Adrenal gland (tissue), 12 donors: ENCODE measurements around the gene PRICKLE4. TPM values are rescaled to one million over a fixed set of nuclear protein-coding genes. Genes with fewer than 3 reads are reported as not detected.

ENCODE experiments used
- DNase-seq, 7 donors: peaks; one replicate each; pipeline ENCODE4 v3.0.0-alpha.2; 2019 to 2020
- H3K27ac ChIP-seq, 5 donors: fragments of 200-600 bp; sonication (generic) in 4 of 5; 1 replicate in 3 of 5; 2 replicates in 2 of 5; pipeline versions ENCODE4 v1.5.1 to v1.8.0; 2016 to 2020; ENCODE audit warnings: mild to moderate bottlenecking in 1 of 5
- H3K27me3 ChIP-seq: fragments of 200-600 bp; 2 replicates; pipeline ENCODE4 v1.8.0; 2021
- H3K36me3 ChIP-seq, 2 donors: fragments of 200-600 bp; replicated peaks in 1 of 2; 1 replicate in 1 of 2; 2 replicates in 1 of 2; pipeline versions ENCODE4 v1.5.1 to v1.8.0; 2018 to 2022
- H3K4me1 ChIP-seq, 2 donors: fragments of 200-600 bp; replicated peaks in 1 of 2; 1 replicate in 1 of 2; 2 replicates in 1 of 2; pipeline versions ENCODE4 v1.5.1 to v1.8.0; 2018 to 2021
- H3K4me3 ChIP-seq, 4 donors: fragments of 200-600 bp; sonication (generic) in 3 of 4; one replicate each; pipeline ENCODE4 v1.5.1; 2016 to 2018
- H3K9me3 ChIP-seq, 3 donors: fragments of 200-600 bp; sonication (generic) in 1 of 3; replicated peaks in 1 of 3; 1 replicate in 2 of 3; 2 replicates in 1 of 3; pipeline versions ENCODE4 v1.5.1 to v1.8.0; 2016 to 2021
- POLR2A ChIP-seq, 2 donors: fragments of 450-650 bp; IDR thresholded peaks; one replicate each; pipeline ENCODE4 v1.6.1; 2017; ENCODE audit warnings: antibody characterized with exemption in 2 of 2, mild to moderate bottlenecking in 2 of 2, moderate library complexity in 1 of 2
- WGBS, 4 donors: extraction: QIAGEN DNeasy Blood & Tissue Kit in 2 of 4; methylation state at CpG; one replicate each; pipeline versions ENCODE4 v1.1.5 to v1.1.7; 2013 to 2017; 5-methylcytosine and 5-hydroxymethylcytosine counted together
- intact Hi-C, 2 donors: fragments of 100-400 bp; cut with DNase I; formaldehyde crosslinking; loops; one replicate each; pipeline versions ENCODE4 v1.14.1 to v1.15.0; 2022 to 2023
- polyA plus RNA-seq, 3 donors: library from polyadenylated mRNA; stranded (reverse); fragments of 200-250 nt in 2 of 3; fragments of 350-450 nt in 1 of 3; fragmentation: Illumina TruSeq in 1 of 3; extraction: RNeasy Lipid Tissue Mini Kit (QIAGEN cat#74804) in 1 of 3; gene quantifications; one replicate each; pipeline ENCODE4 v1.2.3, GENCODE V29; 2013 to 2014
- total RNA-seq, 9 donors: library from RNA; depleted of rRNA in 4 of 9; stranded (reverse); fragments of >200 nt in 4 of 9; fragments of 120-200 nt in 1 of 9; fragmentation: NEBNext Ultra II Directional in 1 of 9; extraction: Animal tissue kit (Norgen Biotek cat#: 25700) in 1 of 9; gene quantifications; one replicate each; pipeline versions ENCODE4 v1.1.0 to v1.2.4, GENCODE V29; 2013 to 2023
- TF ChIP-seq, protein P1 (sequence below), 6 experiments: fragments of 450-650 bp in 4 of 6; fragments of 200-600 bp in 2 of 6; sonication (generic) in 1 of 6; IDR thresholded peaks; 1 replicate in 5 of 6; 2 replicates in 1 of 6; pipeline versions ENCODE4 v1.5.1 to v1.8.0; 2016 to 2021; ENCODE audit warnings: antibody characterized with exemption in 6 of 6, mild to moderate bottlenecking in 2 of 6, moderate library complexity in 1 of 6
- donor health status: healthy with polysubstance abuse.
- donor health status: Bipolar disorder and iron deficiency.
- donor health status: DM: yes; HTN: yes; CAD: no.
- donor health status: DM: no; HTN: no; CAD: no.
- donor health status: DM: no; HTN: no; CAD: no.
- donor health status: DM: yes; HTN: yes; CAD: no.

Gene PRICKLE4
- total and polyA plus RNA-seq, 12 donors, result 0.28 to 7.1 (median 3.8) TPM; not detected in 2

DNA sequence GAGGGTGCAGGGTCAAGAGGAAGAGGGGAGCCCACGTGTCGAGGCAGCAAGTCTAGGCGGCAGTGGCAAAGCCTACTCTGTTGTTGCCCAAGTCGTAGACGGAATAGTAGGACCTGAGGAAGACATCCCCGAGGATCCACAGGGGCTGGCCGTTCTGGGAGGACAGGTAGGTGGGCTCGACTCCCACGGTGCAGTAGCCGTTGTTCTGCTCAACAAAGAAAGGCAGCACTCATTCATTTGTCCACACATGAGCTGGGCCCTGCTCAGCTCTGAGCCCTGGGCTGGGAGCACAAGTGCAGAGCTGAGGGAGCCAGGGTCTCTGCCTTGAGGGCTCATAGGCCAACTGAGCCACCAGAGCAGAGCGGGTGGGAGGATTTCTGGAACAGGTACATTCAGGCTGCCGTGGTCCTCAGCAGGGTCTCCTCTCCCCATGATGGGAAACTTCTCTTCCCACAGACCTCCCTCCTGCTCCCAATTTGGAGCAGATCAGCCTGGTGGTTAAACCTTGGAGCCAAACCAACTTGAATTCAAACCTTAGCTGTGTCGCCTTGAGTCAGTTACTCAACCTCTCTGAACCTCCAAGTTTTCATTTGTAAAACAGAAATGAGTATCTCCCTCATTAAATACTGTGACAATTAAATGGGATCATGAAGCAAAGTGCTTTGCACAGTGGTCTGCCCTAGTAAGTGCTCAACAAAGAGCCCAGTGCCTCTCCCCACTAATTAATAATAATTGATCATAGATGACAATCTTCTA lies 43.6 kb upstream of the PRICKLE4 start:
- Histone ChIP-seq H3K9me3 (no peaks in the 10 kb centered on the region), H3K36me3 (no peaks in the 10 kb centered on the region), H3K4me3 (no peak overlapping the region), H3K27me3 (no peaks in the 10 kb centered on the region), H3K27ac (no peak overlapping the region), H3K4me1 (peaks cover 10 to 22% of the 10 kb centered on the region in 2 donors)
- DNase-seq, result no peak
- WGBS, 4 donors, result 79 to 85% (median 83%) methylated on average over 10 to 13 of the region's 13 CpGs
- intact Hi-C loops, result no loop called here
- TF ChIP-seq, protein P1, sequence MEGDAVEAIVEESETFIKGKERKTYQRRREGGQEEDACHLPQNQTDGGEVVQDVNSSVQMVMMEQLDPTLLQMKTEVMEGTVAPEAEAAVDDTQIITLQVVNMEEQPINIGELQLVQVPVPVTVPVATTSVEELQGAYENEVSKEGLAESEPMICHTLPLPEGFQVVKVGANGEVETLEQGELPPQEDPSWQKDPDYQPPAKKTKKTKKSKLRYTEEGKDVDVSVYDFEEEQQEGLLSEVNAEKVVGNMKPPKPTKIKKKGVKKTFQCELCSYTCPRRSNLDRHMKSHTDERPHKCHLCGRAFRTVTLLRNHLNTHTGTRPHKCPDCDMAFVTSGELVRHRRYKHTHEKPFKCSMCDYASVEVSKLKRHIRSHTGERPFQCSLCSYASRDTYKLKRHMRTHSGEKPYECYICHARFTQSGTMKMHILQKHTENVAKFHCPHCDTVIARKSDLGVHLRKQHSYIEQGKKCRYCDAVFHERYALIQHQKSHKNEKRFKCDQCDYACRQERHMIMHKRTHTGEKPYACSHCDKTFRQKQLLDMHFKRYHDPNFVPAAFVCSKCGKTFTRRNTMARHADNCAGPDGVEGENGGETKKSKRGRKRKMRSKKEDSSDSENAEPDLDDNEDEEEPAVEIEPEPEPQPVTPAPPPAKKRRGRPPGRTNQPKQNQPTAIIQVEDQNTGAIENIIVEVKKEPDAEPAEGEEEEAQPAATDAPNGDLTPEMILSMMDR (IDR thresholded peaks at IDR 0.05), result no peak
- no peak for TF ChIP-seq POLR2A (IDR thresholded peaks at IDR 0.05)

DNA sequence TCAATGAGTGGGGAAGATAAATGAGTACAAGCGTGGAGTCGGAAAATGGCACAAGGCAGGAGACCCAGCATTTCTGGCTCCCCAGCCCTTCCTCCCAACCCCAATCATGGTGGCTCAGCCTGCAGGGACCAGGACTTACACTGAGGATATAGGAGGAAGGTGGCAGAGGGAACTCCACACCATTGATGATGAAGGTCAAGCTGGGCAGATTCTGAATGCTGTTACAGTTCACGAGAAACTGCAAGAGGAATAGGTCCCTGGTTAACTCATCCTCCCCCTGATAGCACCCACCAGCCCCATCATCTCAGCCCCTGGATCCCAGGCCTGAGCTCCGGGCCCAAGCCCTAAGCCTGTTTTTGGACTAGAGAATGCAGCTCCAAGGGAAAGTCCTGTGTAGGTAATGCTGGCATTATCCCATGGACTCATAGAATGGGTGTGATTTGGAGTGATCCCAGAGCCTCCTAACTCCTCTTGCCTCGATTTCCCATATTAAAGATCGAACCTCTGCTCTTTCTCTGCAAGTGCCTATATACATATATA lies 42.9 kb upstream of the PRICKLE4 start:
- intact Hi-C loops, result no loop called here
- no peak for DNase-seq
- 85 to 94% (median 88%) methylated on average over 5 to 6 of the region's 6 CpGs for WGBS, 4 donors
- Histone ChIP-seq H3K27ac (no peak overlapping the region), H3K9me3 (no peaks in the 10 kb centered on the region), H3K27me3 (no peaks in the 10 kb centered on the region), H3K4me1 (peaks cover 10 to 16% of the 10 kb centered on the region in 2 donors), H3K36me3 (no peaks in the 10 kb centered on the region), H3K4me3 (no peak overlapping the region)
- TF ChIP-seq, protein P1 (IDR thresholded peaks at IDR 0.05), result no peak
- TF ChIP-seq POLR2A (IDR thresholded peaks at IDR 0.05), result no peak

DNA sequence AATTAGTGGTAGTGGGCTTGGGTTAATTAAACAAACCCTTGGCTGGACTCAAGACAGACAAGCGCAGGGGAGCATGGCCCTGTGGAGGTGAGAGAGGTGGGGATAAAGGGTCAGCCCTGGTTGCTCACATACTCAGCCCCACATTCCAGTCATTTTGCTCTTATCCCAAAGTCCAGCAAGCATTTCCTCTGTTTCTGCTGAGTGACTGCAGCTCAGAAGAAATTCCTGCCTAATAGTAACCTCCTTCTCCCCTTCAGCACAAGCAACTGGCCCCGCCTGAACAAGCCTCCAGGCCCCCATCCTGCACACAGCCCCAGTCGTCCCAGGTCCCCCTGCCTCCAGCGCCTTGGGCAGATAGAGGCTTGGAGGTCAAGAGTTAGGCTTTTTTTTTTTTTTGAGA lies 41.5 kb upstream of the PRICKLE4 start:
- intact Hi-C loops, result no loop called here
- H3K27me3 ChIP-seq, result no peaks in the 10 kb centered on the region
- peaks cover 0 to 5% of the 10 kb centered on the region in 2 donors for H3K4me1 ChIP-seq
- H3K4me3 ChIP-seq, result no peak overlapping the region
- H3K36me3 ChIP-seq, result no peaks in the 10 kb centered on the region
- no peaks in the 10 kb centered on the region for H3K9me3 ChIP-seq
- 71 to 78% (median 75%) methylated on average over 4 of the region's 4 CpGs for WGBS, 4 donors
- no peak for DNase-seq
- no peak overlapping the region for H3K27ac ChIP-seq
- no peak for TF ChIP-seq POLR2A (IDR thresholded peaks at IDR 0.05)
- TF ChIP-seq, protein P1 (IDR thresholded peaks at IDR 0.05), result no peak

DNA sequence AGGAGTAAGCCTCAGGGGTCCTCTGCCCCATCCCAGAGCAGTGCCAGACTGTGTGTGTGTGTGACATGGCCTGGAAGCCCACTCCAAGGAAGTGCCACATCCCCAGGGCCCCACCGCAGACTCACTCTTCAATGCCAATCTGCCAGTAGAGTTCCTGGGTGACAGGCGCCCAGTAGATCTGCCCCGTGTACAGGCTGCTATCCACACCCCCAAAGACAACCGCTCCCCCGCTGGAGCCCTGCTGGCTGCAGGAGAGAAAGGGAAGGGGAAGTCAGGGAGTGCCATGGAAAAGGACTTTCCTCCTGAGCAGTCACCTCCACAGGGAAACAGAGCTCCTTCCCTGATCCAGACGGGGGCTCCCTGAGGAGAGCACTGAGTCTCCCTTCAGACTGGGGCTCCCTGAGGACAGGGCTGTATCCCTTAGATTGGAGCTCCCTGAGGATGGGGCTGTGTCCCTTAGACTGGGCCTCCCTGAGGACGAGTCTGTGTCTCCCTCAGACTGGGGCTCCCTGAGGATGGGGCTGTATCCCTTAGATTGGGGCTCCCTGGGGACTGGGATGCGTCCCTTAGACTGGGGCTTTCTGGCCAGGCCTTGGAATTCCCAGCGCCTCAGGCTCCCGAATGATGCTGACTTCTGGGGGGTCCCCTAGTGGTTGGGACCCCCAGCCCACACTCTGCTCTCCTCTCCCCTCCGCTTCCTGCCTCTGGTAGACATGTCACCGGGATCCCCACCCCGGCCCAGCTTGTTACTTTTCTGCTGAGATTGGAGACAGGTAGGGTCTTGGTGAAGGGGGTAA lies 40.0 kb upstream of the PRICKLE4 start:
- H3K27me3 ChIP-seq, result no peaks in the 10 kb centered on the region
- no peak overlapping the region for H3K4me3 ChIP-seq
- no peaks in the 10 kb centered on the region for H3K36me3 ChIP-seq
- H3K9me3 ChIP-seq, result no peaks in the 10 kb centered on the region
- TF ChIP-seq, protein P1 (IDR thresholded peaks at IDR 0.05), result no peak
- TF ChIP-seq POLR2A (IDR thresholded peaks at IDR 0.05), result no peak
- intact Hi-C loops, result no loop called here
- no peak overlapping the region for H3K27ac ChIP-seq
- WGBS, 4 donors, result 84 to 91% (median 88%) methylated on average over 9 to 13 of the region's 13 CpGs
- H3K4me1 ChIP-seq, result peaks cover 0 to 5% of the 10 kb centered on the region in 2 donors
- DNase-seq, result no peak
